ENCODE results near the gene FTSJ3. TPM values are rescaled to one million over a fixed set of nuclear protein-coding genes. Genes with fewer than 3 reads are reported as not detected.
"Not testable (repeated sequence)": the region's sequence is repeated elsewhere in the genome, so short reads cannot be mapped to it uniquely, and the experiment has no call there.

The FTSJ3 gene
- total RNA-seq, 4 donors from 2014 or later: 36.3 to 53.2 (median 51.7) TPM

GRCh38 chr17:63800783-63801182 is 26.7 kb downstream of the FTSJ3 start:
- H3K27ac ChIP-seq: no peak overlapping the region
- H3K36me3 ChIP-seq: peaks cover 9 to 100% of the 10 kb centered on the region in 2 donors
- ATAC-seq: no peak
- TF ChIP-seq EP300 (IDR thresholded peaks at IDR 0.05) (no peak), POLR2AphosphoS5 (IDR thresholded peaks at IDR 0.05) (no peak), POLR2A (IDR thresholded peaks at IDR 0.05) (no peak), CTCF (IDR thresholded peaks at IDR 0.05) (no peak)
- H3K4me3 ChIP-seq: no peak overlapping the region
- WGBS, 2 donors (ENCODE audit: low coverage in 1 of 2): 91 to 100% methylated on average over 1 of the region's 1 CpG
- no peaks in the 10 kb centered on the region for H3K9me3 ChIP-seq
- no peaks in the 10 kb centered on the region for H3K27me3 ChIP-seq
- H3K4me1 ChIP-seq: no peaks in the 10 kb centered on the region

DNA sequence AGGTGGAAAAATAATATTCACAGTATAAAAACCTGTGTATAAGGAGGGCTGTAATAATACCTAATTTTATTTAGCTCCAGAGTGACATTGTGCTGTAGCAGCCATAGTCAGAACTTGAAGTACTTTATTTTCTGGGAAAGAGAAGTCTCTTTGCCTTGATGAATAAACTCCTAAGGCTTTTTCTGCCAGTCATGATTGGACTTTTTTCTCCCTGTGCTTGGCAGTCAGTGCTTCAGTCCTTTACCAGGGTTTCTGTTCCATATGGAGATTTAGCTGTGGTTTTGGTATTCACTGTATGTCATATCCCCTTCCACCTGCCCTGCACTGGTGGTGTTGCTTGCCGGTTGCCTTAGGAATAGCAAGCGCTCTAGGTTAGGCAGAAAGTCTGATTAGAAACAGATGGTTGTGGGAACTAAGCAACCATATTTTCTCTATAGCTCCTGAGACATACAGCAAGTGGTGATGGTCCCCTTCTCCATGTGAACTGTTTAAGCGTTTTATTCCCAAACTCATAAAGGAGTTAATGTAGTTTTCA is 28.8 kb downstream of the FTSJ3 start:
- no peaks in the 10 kb centered on the region for H3K4me1 ChIP-seq
- H3K36me3 ChIP-seq: peaks cover 6 to 100% of the 10 kb centered on the region in 2 donors
- H3K27ac ChIP-seq: no peak overlapping the region
- H3K9me3 ChIP-seq: no peaks in the 10 kb centered on the region
- no peak overlapping the region for H3K4me3 ChIP-seq
- TF ChIP-seq EP300 (IDR thresholded peaks at IDR 0.05) (no peak), CTCF (IDR thresholded peaks at IDR 0.05) (no peak), POLR2AphosphoS5 (IDR thresholded peaks at IDR 0.05) (no peak), POLR2A (IDR thresholded peaks at IDR 0.05) (no peak)
- WGBS, 2 donors (ENCODE audit: low coverage in 1 of 2): 67 to 92% methylated on average over 1 to 3 of the region's 3 CpGs
- no peak for ATAC-seq
- H3K27me3 ChIP-seq: no peaks in the 10 kb centered on the region

DNA sequence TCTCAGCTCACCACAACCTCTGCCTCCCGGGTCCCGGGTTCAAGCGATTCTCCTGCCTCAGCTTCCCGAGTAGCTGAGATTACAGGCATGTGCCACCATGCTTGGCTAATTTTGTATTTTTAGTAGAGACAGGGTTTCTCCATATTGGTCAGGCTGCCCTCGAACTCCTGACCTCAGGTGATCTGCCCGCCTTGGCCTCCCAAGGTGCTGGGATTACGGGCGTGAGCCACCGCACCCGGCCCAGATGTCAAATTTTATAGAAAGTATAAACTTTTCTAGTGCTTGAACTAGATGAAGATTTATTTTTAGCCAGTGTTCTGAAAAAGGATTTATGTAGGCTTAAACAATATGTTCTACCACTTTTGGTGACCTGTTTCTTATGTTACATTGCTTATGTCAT is 31.1 kb downstream of the FTSJ3 start:
- H3K9me3 ChIP-seq, H3K27ac ChIP-seq, H3K4me3 ChIP-seq, H3K27me3 ChIP-seq, H3K4me1 ChIP-seq, ATAC-seq: not testable (repeated sequence)
- peaks cover 6 to 98% of the 10 kb centered on the region in 2 donors for H3K36me3 ChIP-seq
- 100% methylated on average over 2 to 3 of the region's 10 CpGs for WGBS, 2 donors (ENCODE audit: low coverage in 1 of 2)

DNA sequence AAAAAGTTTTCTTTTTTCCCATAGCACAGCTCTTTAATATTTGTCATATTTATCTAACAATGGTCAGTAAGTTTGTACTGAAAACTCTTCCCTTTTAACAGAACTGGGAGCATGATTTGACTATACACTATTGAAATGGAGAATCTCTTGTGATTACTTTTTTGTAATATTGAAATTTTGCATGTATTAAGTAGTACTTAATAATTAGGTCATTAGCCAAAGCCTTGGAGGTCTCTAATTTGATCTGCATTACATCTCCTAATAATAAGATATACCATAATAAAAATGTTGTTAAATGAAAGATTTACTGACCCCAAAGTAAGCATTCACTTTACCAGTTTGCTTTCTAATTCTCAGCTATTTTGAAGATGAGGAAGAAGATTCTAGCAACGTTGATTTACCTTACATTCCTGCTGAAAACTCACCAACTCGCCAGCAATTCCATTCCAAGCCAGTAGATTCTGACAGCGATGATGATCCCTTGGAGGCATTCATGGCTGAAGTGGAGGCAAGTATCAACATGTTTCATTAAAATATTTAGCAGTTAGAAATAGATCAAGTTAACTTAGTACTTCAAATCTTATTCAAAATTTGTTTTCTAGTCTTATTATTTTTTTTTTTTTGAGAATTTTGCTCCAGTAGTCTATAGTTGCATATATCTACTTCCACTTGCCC is 35.3 kb downstream of the FTSJ3 start:
- Histone ChIP-seq H3K4me3 (no peak overlapping the region), H3K9me3 (no peaks in the 10 kb centered on the region), H3K27ac (no peak overlapping the region), H3K27me3 (no peaks in the 10 kb centered on the region), H3K36me3 (peaks cover 0 to 96% of the 10 kb centered on the region in 2 donors), H3K4me1 (peaks cover 0 to 12% (median 0%) of the 10 kb centered on the region in 3 donors)
- 79 to 86% methylated on average over 3 of the region's 3 CpGs for WGBS, 2 donors (ENCODE audit: low coverage in 1 of 2)
- ATAC-seq: no peak
- TF ChIP-seq POLR2A (IDR thresholded peaks at IDR 0.05) (no peak), CTCF (IDR thresholded peaks at IDR 0.05) (no peak), POLR2AphosphoS5 (IDR thresholded peaks at IDR 0.05) (no peak), EP300 (IDR thresholded peaks at IDR 0.05) (no peak)

- TF ChIP-seq CTCF (IDR thresholded peaks at IDR 0.05) (no peak), EP300 (IDR thresholded peaks at IDR 0.05) (no peak), POLR2A (IDR thresholded peaks at IDR 0.05) (no peak), POLR2AphosphoS5 (IDR thresholded peaks at IDR 0.05) (no peak)
- H3K4me3 ChIP-seq: no peak overlapping the region
- no peak overlapping the region for H3K27ac ChIP-seq
- H3K4me1 ChIP-seq: peaks cover 0 to 31% (median 0%) of the 10 kb centered on the region in 3 donors
- ATAC-seq: no peak
- H3K36me3 ChIP-seq: peaks cover 0 to 88% of the 10 kb centered on the region in 2 donors
- 76 to 84% methylated on average over 6 of the region's 6 CpGs for WGBS, 2 donors (ENCODE audit: low coverage in 1 of 2)
- no peaks in the 10 kb centered on the region for H3K9me3 ChIP-seq
- H3K27me3 ChIP-seq: no peaks in the 10 kb centered on the region
These were observed 37.4 kb downstream of the FTSJ3 start for GRCh38 chr17:63790057-63790456.

Measured in gastroesophageal sphincter (tissue), 4 donors.